Measurements from ENCODE around the gene AGRN.

Gene AGRN

DNA sequence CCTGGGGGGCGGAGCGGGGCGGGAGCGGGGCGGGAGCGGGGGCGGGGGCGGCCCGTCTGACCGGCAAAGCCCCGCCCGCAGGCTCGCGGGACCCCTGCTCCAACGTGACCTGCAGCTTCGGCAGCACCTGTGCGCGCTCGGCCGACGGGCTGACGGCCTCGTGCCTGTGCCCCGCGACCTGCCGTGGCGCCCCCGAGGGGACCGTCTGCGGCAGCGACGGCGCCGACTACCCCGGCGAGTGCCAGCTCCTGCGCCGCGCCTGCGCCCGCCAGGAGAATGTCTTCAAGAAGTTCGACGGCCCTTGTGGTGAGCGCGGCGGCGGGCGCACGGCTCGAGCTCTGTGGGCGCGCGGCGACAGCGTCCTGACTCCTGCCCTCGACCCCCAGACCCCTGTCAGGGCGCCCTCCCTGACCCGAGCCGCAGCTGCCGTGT lies 21.2 kb downstream of the AGRN start:
- no peaks in the 10 kb centered on the region for H3K36me3 ChIP-seq (ENCODE audit: control insufficient read depth, insufficient read depth, low read length)
- no peaks in the 10 kb centered on the region for H3K9me3 ChIP-seq (ENCODE audit: control insufficient read depth, low read length)
- no peak overlapping the region for H3K4me3 ChIP-seq (ENCODE audit: low read length)

DNA sequence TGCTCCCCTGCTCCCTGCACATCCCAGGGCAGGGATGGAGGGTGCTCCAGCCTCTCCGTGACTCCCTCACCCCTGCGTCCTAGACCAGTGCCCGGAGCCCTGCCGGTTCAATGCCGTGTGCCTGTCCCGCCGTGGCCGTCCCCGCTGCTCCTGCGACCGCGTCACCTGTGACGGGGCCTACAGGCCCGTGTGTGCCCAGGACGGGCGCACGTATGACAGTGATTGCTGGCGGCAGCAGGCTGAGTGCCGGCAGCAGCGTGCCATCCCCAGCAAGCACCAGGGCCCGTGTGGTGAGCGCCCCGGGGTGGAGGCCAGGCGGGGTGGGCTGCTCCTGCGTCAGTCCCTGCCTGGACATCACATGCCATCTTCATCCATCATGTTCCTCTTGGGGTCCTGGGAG lies 22.0 kb downstream of the AGRN start:
- H3K4me3 ChIP-seq (ENCODE audit: low read length) = no peak overlapping the region
- no peaks in the 10 kb centered on the region for H3K36me3 ChIP-seq (ENCODE audit: control insufficient read depth, insufficient read depth, low read length)
- H3K9ac ChIP-seq (ENCODE audit: low read length) = no peak overlapping the region
- H3K4me1 ChIP-seq (ENCODE audit: control insufficient read depth, insufficient read depth, low read length) = peaks cover 17% of the 10 kb centered on the region
- H3K27me3 ChIP-seq (ENCODE audit: control insufficient read depth, insufficient read depth, low read length) = peaks cover 26% of the 10 kb centered on the region
- H3K9me3 ChIP-seq (ENCODE audit: control insufficient read depth, low read length) = no peaks in the 10 kb centered on the region

More for the DNA sequence above, 21.2 kb downstream of the AGRN start:
- Histone ChIP-seq H3K4me1 (ENCODE audit: control insufficient read depth, insufficient read depth, low read length) (peaks cover 17% of the 10 kb centered on the region), H3K27me3 (ENCODE audit: control insufficient read depth, insufficient read depth, low read length) (peaks cover 34% of the 10 kb centered on the region), H3K9ac (ENCODE audit: low read length) (no peak overlapping the region)

DNA sequence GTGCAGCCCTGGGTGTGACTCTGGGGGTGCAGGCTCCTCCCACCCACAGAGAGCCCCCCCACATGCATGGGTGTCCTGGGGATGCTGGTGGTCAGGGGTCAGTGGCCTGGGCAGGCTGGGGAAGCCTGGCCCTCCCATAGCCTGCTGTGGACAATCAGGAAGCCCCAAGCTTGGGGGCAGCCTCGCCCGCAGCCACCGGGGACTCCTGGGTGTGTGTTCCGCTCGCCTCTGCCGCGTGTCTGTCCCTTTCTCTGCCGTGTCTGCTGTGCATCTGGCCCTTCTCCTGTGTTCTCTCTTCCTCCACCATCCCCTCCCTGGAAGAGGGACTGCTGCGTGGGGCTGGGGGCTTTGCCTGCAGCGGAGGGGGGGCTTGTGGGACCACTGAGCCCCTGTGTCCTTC lies 22.9 kb downstream of the AGRN start:
- Histone ChIP-seq H3K9me3 (ENCODE audit: control insufficient read depth, low read length) (no peaks in the 10 kb centered on the region), H3K4me1 (ENCODE audit: control insufficient read depth, insufficient read depth, low read length) (peaks cover 17% of the 10 kb centered on the region), H3K27me3 (ENCODE audit: control insufficient read depth, insufficient read depth, low read length) (peaks cover 24% of the 10 kb centered on the region), H3K36me3 (ENCODE audit: control insufficient read depth, insufficient read depth, low read length) (no peaks in the 10 kb centered on the region), H3K4me3 (ENCODE audit: low read length) (no peak overlapping the region), H3K9ac (ENCODE audit: low read length) (no peak overlapping the region)

DNA sequence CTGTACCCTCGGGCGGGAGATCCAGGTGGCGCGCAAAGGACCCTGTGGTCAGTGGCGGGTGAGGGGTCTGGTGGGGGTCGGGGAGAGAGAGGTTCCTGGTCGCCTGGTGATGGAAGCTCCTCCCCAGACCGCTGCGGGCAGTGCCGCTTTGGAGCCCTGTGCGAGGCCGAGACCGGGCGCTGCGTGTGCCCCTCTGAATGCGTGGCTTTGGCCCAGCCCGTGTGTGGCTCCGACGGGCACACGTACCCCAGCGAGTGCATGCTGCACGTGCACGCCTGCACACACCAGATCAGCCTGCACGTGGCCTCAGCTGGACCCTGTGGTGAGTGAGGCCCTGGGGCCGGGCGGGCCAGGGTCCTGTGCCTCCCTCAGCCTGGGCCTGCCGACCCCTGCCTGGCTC lies 23.5 kb downstream of the AGRN start:
- Histone ChIP-seq H3K4me1 (ENCODE audit: control insufficient read depth, insufficient read depth, low read length) (peaks cover 17% of the 10 kb centered on the region), H3K36me3 (ENCODE audit: control insufficient read depth, insufficient read depth, low read length) (no peaks in the 10 kb centered on the region), H3K9ac (ENCODE audit: low read length) (no peak overlapping the region)

DNA sequence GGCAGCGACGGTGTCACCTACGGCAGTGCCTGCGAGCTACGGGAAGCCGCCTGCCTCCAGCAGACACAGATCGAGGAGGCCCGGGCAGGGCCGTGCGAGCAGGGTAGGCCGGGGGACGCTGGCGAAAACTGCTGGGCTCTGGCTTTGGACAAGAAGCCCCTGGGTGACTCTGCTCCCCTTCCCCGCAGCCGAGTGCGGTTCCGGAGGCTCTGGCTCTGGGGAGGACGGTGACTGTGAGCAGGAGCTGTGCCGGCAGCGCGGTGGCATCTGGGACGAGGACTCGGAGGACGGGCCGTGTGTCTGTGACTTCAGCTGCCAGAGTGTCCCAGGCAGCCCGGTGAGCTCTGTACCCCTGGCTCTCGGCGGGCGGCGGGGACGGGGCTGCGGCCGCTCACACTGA lies 24.0 kb downstream of the AGRN start:
- Histone ChIP-seq H3K4me3 (ENCODE audit: low read length) (no peak overlapping the region), H3K36me3 (ENCODE audit: control insufficient read depth, insufficient read depth, low read length) (no peaks in the 10 kb centered on the region), H3K27me3 (ENCODE audit: control insufficient read depth, insufficient read depth, low read length) (peaks cover 13% of the 10 kb centered on the region), H3K4me1 (ENCODE audit: control insufficient read depth, insufficient read depth, low read length) (peaks cover 16% of the 10 kb centered on the region), H3K9me3 (ENCODE audit: control insufficient read depth, low read length) (no peaks in the 10 kb centered on the region), H3K9ac (ENCODE audit: low read length) (no peak overlapping the region)

More for the DNA sequence above, 23.5 kb downstream of the AGRN start:
- H3K27me3 ChIP-seq (ENCODE audit: control insufficient read depth, insufficient read depth, low read length) = peaks cover 18% of the 10 kb centered on the region
- no peaks in the 10 kb centered on the region for H3K9me3 ChIP-seq (ENCODE audit: control insufficient read depth, low read length)
- no peak overlapping the region for H3K4me3 ChIP-seq (ENCODE audit: low read length)

DNA sequence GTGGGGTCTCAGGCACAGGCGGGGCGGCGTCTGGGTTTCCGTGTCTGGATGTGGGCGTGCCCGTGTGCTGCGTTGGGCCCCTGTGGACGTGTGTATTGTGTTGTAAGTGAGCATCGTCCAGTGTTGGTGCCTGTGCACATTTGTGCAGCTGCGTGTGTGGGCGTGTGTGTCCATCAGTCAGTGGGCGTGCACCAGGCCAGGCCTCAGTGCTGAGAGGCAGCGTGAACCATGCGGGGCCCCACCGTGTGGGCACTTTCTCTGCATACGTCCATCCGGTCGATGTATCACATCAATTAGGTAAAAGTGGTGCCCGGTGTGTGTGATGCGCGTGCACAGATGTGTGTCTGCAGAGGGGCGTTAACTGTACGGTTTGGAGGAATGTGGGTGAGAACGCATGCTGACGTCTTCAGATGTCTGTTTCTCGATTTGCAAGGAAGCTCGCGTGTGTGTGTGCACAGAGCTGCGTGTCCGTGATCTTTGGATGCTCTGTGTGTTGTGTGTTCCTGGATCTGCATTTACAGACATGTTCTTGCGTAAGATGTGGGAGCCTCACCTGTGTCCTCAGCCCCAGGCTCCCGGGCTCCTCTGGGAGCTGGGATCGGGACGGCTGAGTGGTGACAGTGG lies 24.6 kb downstream of the AGRN start:
- H3K4me3 ChIP-seq (ENCODE audit: low read length) = no peak overlapping the region
- peaks cover 9% of the 10 kb centered on the region for H3K4me1 ChIP-seq (ENCODE audit: control insufficient read depth, insufficient read depth, low read length)
- H3K27me3 ChIP-seq (ENCODE audit: control insufficient read depth, insufficient read depth, low read length) = peaks cover 7% of the 10 kb centered on the region
- no peak overlapping the region for H3K9ac ChIP-seq (ENCODE audit: low read length)
- no peaks in the 10 kb centered on the region for H3K36me3 ChIP-seq (ENCODE audit: control insufficient read depth, insufficient read depth, low read length)
- H3K9me3 ChIP-seq (ENCODE audit: control insufficient read depth, low read length) = no peaks in the 10 kb centered on the region

DNA sequence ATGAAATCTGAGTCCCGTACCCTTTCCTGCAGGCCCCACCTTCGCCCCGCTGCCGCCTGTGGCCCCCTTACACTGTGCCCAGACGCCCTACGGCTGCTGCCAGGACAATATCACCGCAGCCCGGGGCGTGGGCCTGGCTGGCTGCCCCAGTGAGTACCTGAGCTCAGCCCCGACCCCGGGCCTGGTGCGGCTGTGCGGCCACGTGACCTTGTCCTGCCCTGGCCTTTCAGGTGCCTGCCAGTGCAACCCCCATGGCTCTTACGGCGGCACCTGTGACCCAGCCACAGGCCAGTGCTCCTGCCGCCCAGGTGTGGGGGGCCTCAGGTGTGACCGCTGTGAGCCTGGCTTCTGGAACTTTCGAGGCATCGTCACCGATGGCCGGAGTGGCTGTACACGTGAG lies 25.2 kb downstream of the AGRN start:
- Histone ChIP-seq H3K4me3 (ENCODE audit: low read length) (no peak overlapping the region), H3K9ac (ENCODE audit: low read length) (no peak overlapping the region), H3K9me3 (ENCODE audit: control insufficient read depth, low read length) (no peaks in the 10 kb centered on the region), H3K27me3 (ENCODE audit: control insufficient read depth, insufficient read depth, low read length) (peaks cover 1% of the 10 kb centered on the region), H3K36me3 (ENCODE audit: control insufficient read depth, insufficient read depth, low read length) (no peaks in the 10 kb centered on the region), H3K4me1 (ENCODE audit: control insufficient read depth, insufficient read depth, low read length) (peaks cover 4% of the 10 kb centered on the region)

DNA sequence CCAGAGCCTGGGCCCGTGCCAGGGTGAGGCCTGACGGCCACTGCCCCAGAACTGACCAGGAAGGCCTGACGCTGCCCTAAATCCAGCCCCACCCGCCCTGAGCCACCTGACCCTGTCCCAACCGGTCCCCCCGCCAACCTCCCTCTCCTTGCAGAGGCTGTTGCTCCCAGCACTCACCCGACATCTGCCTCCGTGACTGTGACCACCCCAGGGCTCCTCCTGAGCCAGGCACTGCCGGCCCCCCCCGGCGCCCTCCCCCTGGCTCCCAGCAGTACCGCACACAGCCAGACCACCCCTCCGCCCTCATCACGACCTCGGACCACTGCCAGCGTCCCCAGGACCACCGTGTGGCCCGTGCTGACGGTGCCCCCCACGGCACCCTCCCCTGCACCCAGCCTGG lies 26.3 kb downstream of the AGRN start:
- Histone ChIP-seq H3K36me3 (ENCODE audit: control insufficient read depth, insufficient read depth, low read length) (no peaks in the 10 kb centered on the region), H3K4me1 (ENCODE audit: control insufficient read depth, insufficient read depth, low read length) (no peaks in the 10 kb centered on the region), H3K9ac (ENCODE audit: low read length) (no peak overlapping the region), H3K27me3 (ENCODE audit: control insufficient read depth, insufficient read depth, low read length) (no peaks in the 10 kb centered on the region), H3K9me3 (ENCODE audit: control insufficient read depth, low read length) (no peaks in the 10 kb centered on the region), H3K4me3 (ENCODE audit: low read length) (no peak overlapping the region)

DNA sequence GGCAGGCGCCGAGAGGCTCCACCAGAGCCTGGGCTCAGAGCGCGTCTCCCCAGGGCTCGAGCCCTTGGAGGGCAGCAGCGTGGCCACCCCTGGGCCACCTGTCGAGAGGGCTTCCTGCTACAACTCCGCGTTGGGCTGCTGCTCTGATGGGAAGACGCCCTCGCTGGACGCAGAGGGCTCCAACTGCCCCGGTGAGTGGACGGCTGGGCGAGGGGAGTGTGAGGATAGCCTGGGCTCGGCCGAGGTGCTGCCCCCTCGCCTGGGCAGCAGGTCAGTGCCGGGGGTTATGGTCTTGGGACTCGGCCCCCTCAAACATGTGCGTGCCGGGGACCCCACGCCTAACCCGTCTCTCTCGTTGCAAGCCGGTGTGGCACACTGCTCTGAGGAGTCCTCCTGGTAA lies 26.8 kb downstream of the AGRN start:
- no peak overlapping the region for H3K9ac ChIP-seq (ENCODE audit: low read length)
- H3K4me1 ChIP-seq (ENCODE audit: control insufficient read depth, insufficient read depth, low read length) = no peaks in the 10 kb centered on the region
- H3K27me3 ChIP-seq (ENCODE audit: control insufficient read depth, insufficient read depth, low read length) = no peaks in the 10 kb centered on the region
- no peaks in the 10 kb centered on the region for H3K9me3 ChIP-seq (ENCODE audit: control insufficient read depth, low read length)
- H3K36me3 ChIP-seq (ENCODE audit: control insufficient read depth, insufficient read depth, low read length) = no peaks in the 10 kb centered on the region
- no peak overlapping the region for H3K4me3 ChIP-seq (ENCODE audit: low read length)

DNA sequence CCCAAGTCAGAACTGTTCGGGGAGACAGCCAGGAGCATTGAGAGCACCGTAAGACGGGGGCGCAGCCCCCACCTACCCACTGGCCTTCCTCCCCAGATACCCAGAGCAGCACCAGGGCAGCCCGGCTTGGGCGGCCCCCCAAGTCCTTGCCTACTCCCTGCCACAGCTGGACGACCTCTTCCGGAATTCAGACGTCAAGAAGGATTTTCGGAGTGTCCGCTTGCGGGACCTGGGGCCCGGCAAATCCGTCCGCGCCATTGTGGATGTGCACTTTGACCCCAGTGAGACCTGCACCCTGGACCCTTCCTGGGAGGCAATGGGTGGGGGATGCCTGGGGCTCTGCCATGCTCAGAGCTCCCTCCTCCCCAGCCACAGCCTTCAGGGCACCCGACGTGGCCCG lies 27.5 kb downstream of the AGRN start:
- Histone ChIP-seq H3K4me3 (ENCODE audit: low read length) (no peak overlapping the region), H3K9ac (ENCODE audit: low read length) (no peak overlapping the region), H3K27me3 (ENCODE audit: control insufficient read depth, insufficient read depth, low read length) (no peaks in the 10 kb centered on the region), H3K9me3 (ENCODE audit: control insufficient read depth, low read length) (no peaks in the 10 kb centered on the region), H3K36me3 (ENCODE audit: control insufficient read depth, insufficient read depth, low read length) (no peaks in the 10 kb centered on the region), H3K4me1 (ENCODE audit: control insufficient read depth, insufficient read depth, low read length) (no peaks in the 10 kb centered on the region)

DNA sequence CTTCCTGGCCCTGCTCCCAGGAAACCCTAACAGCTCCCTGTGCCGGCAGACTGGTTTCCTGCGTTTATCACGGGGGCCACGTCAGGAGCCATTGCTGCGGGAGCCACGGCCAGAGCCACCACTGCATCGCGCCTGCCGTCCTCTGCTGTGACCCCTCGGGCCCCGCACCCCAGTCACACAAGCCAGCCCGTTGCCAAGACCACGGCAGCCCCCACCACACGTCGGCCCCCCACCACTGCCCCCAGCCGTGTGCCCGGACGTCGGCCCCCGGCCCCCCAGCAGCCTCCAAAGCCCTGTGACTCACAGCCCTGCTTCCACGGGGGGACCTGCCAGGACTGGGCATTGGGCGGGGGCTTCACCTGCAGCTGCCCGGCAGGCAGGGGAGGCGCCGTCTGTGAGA lies 28.0 kb downstream of the AGRN start:
- Histone ChIP-seq H3K36me3 (ENCODE audit: control insufficient read depth, insufficient read depth, low read length) (no peaks in the 10 kb centered on the region), H3K9me3 (ENCODE audit: control insufficient read depth, low read length) (no peaks in the 10 kb centered on the region)

DNA sequence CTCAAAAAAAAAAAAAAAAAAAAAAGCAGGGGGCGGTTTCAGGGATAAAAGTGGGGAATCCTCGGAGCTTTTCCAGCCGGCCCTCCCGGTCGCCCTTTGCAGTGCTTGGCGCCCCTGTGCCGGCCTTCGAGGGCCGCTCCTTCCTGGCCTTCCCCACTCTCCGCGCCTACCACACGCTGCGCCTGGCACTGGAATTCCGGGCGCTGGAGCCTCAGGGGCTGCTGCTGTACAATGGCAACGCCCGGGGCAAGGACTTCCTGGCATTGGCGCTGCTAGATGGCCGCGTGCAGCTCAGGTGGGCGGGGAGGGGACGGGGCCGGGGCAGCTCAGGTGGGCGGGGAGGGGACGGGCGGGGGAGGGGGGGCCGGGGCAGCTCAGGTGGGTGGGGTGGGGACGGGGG lies 28.8 kb downstream of the AGRN start:
- Histone ChIP-seq H3K4me1 (ENCODE audit: control insufficient read depth, insufficient read depth, low read length) (no peaks in the 10 kb centered on the region), H3K27me3 (ENCODE audit: control insufficient read depth, insufficient read depth, low read length) (no peaks in the 10 kb centered on the region), H3K9ac (ENCODE audit: low read length) (no peak overlapping the region), H3K9me3 (ENCODE audit: control insufficient read depth, low read length) (no peaks in the 10 kb centered on the region), H3K4me3 (ENCODE audit: low read length) (no peak overlapping the region), H3K36me3 (ENCODE audit: control insufficient read depth, insufficient read depth, low read length) (no peaks in the 10 kb centered on the region)

More for the DNA sequence above, 28.0 kb downstream of the AGRN start:
- Histone ChIP-seq H3K4me3 (ENCODE audit: low read length) (no peak overlapping the region), H3K4me1 (ENCODE audit: control insufficient read depth, insufficient read depth, low read length) (no peaks in the 10 kb centered on the region), H3K9ac (ENCODE audit: low read length) (no peak overlapping the region), H3K27me3 (ENCODE audit: control insufficient read depth, insufficient read depth, low read length) (no peaks in the 10 kb centered on the region)

Data from mucosa of stomach (tissue), 1 donor.